HG02798 (cell line): ENCODE data around the gene ARHGEF28.

Source experiments
- ATAC-seq: cut with Tn5 transposase; IDR thresholded peaks from one replicate; pipeline ENCODE4 v1.9.1; 2021; ENCODE audit warnings: mild to moderate bottlenecking; ENCODE audit not compliant: unreplicated experiment, poor library complexity

Gene ARHGEF28

DNA sequence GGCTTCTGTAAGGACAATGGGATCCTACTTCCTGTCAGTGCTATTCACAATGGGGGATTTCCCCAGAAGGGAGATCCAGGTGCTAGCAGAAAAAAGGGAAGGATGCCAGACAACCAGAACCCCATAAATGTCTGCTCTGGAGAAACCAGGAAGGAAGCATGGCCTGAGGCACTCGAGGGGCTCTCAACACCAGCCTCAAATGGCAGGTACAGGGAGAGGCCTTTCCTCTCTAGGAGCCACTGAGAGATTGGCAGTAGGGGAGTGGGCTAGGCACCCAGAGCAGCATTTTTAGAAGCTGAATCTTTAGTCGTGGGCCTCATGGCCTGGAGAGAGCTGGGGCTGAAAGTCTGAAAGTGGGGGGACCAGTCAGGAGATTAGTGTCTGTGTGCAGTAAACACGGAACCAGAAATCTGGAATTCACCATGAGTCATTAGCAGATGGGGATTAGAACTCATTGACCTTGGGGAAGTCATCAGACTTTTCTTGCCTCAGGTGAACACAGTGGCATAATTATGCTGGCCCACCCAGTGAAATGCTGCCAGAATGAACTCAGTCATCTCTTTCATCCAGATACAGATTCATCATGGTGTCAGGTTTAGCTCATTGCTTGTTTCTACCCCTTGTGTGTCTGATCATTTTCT, 28.3 kb downstream of the ARHGEF28 start:
- ATAC-seq: peak; percentile 66

DNA sequence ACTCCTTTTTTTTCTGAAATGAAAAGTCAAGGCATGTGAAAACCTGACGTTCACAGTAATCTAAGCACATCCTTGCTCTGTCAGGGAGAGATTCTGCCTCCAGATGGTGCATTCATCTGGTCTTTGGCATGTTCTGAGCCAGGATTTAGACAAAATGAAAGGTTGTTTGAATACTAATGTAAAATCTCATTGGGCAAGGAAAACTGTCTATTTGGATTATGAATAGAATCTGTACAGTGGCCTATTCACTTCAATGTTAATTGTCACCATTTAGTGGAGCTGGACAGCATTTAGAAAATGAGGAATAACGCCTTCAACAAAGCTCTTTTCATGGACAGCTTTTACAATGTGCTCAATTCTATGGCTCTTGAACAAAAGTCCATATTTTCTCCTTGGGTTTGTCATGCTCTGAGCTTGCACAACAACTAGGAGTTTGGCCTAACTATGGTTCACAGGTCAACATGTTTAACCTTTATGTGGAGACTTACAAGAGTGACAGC, 28.9 kb downstream of the ARHGEF28 start:
- no peak for ATAC-seq

DNA sequence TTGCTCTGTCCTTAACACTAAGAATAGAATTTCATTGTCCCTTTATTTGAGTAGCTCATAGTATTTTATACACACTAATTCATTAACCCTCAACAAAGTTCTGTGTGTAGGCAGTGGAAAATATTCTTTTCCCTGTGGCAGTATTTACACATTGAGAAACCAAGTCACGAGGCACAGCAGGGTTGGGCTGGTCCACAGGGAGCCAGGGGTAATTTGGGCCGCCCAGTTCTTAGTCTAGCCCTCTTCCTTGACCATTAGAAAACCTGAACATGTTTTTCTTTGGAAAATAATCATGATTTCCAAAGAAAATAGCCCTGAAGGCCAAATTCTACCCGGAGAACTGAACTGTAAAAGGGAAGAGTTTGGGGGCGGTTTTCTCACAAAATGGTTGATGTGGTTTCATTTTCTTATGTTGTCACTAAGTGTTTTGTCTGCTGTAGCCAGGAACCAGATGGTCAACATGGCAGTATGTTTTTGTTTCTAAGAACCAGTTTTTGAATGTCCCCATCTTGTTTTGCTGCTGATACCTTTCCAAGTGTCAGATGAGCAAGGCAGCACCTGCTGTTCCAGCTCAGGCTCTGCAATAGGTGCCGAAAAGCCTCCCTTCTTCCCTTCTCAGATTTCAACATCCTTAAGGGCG, 29.6 kb downstream of the ARHGEF28 start:
- no peak for ATAC-seq

DNA sequence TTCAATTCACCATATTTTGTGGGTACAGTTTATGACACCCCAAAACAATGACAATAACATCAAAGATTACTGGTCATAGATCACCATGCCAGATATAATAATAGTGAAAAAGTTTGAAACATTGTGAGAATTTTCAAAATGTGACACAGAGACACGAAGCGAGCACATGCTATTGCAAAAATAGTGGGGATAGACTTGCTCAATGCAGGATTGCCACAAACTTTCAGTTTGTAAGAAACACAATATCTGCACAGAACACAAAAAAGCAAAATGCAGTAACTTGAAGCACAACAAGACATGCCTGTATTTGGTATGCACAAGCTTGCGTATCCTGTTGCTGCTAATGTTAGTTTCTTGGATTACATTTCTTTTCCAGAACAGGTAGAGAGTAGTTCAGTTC, 35.8 kb downstream of the ARHGEF28 start:
- no peak for ATAC-seq

DNA sequence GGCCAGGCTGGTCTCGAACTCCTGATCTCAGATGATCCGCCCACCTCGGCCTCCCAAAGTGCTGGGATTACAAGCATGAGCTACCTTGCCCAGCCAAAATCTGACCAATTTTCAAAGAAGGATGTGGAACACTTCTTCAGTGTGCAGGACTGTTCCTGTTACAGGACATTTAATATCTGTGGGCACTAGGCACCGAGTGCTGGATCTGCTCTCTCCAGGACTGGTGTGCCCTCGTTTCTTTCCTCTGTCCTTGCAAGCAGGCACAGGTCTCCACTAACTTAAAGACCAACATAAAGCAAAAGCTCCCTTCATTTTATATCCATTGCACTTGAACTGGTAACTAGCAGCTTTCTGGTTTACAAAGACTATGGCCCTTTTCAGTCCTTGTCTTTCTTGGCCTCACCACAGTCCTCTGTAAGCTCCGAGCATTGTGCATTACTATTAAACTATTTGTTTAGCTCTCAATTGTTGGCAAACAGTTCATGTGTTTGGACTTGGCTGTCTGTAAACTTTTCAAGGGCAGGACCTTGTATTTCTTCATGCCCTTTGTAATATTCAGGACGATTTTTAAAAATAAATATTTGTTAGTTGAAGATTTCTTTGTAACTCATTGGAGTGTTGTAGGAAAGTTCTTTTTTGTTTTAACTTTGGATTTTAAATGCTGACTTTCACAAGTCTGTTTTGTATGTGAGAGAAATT, 37.3 kb downstream of the ARHGEF28 start:
- no peak for ATAC-seq

DNA sequence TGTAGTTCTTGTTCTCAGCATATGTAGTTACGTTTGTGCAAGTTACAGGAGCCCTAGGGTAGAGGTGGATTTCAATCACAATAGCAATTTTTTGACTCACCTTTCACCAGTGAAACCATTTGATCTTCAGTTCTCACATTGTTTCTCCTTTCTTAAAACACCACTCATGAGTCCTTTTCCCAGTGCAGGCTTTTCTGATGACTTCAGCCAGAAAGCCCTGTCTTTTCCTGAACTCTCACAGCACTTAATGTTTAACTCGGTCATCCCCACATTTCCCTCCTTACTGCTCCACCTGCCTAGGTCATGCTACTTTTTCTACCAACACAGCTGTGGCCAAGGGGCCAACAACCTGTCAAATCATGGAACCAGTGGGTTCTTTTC, 37.9 kb downstream of the ARHGEF28 start:
- peak; percentile 47 for ATAC-seq

DNA sequence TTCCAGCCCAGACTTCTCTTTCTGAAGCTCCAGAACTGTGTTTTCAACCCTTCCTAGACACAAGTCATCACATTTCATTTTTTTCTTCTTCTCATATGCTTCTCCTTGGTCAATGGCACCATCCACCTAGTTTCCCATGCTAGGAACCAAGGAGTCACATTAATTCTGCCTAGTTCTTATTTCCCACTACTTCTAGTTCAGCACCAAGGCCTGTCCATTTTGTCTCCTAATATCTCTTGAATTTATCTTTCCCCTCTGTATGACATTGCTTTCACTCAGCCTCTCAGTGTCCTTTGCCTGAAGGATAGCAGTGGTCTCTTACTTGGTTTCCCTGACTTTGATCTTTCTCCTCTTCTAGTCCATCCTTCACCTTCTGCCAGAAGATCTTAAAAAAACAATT, 38.8 kb downstream of the ARHGEF28 start:
- ATAC-seq: no peak

DNA sequence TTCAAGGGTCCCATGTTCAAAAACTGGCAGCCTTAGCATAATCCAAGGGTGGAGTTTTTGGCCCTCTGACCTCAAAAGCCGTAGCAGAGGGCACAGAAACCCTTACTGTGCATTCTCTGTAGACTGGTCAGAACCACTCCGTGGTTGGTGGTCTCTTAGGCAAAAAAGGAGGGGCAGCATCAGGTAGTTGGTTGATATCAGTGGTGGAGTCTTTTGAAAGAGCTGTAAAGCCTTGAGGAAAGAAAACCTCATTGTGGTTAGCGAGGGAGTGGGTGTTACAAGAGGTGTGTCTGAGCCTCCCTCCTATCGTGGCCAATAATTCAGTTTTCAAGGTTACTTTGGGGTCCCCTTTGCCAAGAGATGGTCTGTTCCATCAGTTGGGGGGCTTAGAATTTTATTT, 40.9 kb downstream of the ARHGEF28 start:
- no peak for ATAC-seq

DNA sequence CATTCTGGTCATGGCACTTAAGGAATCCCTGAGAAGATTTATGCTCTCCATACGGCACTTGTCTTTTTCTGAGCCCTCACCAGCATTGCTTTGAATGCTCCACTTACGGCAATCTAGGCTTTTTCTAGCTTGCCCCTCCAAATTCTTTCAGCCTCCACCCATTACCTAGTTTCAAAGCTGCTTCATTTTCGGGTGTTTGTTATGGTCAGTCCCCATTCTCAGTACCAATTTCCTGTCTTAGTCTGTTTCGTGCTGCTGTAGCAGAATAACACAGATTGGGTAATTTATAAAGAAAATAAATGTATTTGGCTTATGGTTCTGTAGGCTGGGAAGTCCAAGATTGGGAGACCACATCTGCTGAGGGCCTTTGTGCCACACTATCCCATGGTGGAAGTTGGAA, 42.0 kb downstream of the ARHGEF28 start:
- peak; percentile 66 for ATAC-seq

DNA sequence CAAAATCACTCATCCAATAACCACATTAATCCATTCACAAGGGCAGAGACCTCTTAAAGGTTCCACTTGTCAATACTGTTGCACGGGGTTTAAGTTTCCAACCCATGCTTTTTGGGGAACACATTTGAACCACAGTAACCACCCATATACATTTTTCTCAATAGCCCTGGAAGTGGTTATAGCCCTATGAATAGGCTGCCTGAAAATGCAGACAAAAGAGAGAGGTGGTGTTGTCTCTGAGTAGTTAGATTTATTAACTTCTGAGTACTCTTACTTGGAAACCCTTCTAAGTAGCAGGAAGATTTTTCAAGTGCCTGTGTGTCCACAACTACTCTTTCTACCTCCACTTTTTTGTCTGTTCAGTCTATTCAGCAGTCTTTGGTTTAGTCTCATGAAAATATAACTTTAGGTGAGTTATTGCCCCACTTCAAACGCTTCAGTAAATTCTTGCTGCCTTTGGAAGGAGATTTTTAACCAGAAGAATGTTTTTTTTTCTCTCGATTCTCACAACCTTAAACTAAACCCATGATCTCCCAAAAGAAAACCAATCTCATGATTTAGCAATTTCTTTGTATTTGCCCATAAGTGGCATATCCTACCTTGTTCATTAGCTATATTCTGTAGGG, 42.6 kb downstream of the ARHGEF28 start:
- ATAC-seq: peak; percentile 18

DNA sequence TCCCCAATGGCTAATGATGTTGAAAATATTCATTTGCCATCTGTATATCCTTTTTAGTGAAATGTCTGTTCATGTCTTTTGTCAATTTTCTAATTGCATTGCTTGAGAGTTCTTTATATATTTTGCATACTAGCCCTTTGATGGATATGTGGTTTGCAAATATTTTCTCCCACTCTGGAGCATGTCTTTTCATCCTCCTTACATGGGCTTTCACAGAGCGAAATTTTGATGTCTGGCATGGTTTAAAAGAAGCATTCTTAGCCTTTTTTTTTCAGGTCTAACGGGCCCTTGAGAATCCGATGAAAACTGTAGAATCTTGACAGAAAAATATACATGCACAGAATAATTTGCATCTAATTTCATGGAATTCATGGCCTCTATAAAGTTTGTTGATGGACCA, 44.7 kb downstream of the ARHGEF28 start:
- no peak for ATAC-seq

DNA sequence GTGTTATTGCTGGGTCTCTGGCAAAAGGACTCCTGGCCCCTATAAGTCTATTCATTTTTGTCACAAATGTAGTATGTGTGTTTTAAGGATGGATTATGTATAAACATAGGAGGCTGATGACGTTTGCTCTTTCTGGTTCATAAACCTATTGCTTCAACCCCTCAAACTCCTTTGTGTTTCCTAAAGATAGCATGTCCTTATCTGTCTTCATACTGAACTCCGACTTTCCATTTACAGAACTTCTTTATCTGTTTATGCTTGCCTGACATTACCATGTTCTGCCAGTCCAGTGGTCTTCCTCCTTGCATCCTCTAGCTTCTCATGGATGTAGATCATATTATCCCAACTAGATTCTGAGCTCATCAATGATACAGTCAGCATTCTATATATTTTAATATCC, 46.1 kb downstream of the ARHGEF28 start:
- ATAC-seq: no peak

DNA sequence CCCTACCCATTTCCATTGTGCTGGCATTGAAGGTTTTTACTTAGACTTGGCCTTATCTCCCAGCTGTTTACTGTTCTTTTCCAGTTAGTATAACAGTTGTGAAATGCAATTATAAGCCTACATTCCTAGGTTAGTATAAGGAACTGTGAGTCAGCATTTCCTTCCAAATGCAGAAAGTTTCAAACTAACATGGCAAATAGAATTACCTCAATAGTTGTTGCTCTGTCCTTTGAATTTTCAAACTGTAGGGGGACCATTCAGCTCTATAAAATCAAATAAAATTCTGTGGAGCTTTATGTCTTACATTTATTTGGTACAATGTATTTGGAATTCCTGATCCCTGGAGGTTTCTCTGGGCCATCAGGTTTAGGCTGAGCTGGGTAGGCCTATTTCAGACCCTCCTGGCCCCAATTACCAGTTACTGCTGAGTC, 47.2 kb downstream of the ARHGEF28 start:
- ATAC-seq: no peak

DNA sequence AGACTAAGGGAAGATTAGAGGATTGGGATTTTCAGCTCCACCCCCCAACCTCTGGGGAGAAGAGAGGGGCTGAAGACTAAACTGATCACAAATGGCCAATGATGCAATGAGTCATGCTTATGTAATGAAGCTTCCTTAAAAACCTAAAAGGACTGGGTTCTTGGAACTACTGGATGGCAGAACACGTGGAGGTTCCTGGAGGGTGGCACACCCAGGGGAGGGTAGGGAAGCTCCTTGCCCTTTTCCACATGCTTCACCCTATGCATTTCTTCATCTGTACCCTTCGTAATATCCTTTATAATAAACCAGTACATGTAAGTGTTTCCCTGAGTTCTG, 48.6 kb downstream of the ARHGEF28 start:
- ATAC-seq: no peak

DNA sequence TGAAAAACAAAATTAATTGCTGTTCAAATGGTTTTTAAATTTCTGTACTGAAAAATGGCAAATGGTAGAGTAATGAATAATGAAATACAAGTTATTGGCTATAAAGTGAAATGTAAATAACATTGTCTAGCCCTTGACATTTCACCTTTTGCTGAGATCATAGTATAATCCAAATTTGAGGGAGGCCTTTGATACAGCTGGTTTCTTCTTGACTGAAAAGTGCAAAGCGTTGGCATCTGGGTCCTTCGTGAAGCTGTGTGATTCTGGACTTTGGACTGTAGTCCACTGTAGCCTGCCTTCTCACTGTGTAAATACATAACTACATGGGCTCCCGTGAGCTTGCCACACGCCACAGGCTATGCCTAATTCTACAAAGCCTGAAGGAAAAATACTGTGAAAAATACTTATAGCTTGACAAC, 52.3 kb downstream of the ARHGEF28 start:
- no peak for ATAC-seq

DNA sequence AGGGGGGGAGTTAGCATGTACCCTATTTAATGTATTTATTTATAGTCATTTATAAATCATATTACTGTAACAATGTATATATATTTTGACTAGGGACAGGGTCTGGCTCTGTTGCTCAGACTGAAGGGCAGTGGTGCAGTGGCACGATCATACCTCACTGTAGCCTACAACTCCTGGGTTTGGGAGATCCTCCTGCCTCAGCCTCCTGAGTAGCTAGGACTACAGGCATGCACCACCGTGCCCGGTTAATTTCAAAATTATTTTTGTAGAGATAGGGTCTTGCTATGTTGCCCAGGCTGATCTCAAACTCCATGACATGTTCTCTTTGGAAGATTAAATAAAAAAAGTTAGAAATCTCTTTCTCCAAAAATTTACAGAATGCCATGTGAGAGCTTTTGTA, 52.8 kb downstream of the ARHGEF28 start:
- no peak for ATAC-seq

DNA sequence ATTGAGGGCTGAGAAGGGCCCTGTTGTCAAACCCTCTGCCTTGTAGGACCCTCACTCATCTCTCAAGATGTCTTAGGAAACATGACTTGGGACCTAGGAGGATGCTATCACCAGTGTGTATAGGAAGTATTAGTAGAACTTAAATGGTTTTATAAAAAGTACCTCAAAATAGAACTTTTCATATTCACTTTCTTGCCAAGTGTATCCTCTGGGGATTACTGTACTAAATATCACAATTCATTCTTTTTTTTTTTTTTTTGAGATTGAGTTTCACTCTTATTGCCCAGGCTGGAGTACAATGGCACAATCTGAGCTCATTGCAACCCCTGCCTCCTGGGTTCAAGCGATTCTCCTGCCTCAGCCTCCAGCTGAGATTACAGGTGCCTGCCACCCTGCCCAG, 56.2 kb downstream of the ARHGEF28 start:
- no peak for ATAC-seq

DNA sequence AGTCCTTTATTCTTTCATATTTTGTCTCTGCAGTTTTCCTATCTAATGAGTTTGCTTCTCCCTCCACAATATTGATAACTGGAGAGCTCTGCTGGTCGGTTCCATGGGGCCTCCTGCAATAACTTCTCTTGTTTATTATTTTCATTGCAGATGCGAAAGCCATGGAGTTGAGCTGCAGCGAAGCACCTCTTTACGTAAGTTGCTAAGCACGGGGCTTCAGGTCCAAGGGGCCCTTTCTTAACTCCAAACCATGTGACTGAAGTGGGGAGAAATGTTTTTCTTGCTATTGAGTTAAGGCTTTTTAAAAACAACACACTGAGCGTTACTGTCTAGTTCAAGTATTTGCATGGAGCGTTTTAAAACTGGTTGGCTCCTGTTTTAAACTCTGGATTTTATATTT, 58.7 kb downstream of the ARHGEF28 start:
- no peak for ATAC-seq

DNA sequence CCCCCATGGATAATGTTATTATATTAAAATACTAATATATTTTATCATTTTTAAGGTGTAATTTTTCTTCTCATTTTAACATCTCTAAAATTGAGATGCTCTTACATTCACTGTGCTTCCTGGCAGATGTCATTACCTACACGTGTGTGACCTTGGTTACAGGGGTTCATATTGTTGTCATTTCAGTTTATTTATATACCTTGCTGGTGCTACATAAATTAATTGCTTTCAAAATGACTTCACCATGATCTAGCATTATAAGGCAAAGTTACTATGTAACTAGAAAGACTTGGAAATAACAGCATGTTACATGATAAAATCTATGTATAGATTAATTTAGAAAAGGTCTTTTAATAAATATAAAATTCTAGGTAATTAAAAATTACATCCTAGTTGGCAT, 60.9 kb downstream of the ARHGEF28 start:
- ATAC-seq: no peak

DNA sequence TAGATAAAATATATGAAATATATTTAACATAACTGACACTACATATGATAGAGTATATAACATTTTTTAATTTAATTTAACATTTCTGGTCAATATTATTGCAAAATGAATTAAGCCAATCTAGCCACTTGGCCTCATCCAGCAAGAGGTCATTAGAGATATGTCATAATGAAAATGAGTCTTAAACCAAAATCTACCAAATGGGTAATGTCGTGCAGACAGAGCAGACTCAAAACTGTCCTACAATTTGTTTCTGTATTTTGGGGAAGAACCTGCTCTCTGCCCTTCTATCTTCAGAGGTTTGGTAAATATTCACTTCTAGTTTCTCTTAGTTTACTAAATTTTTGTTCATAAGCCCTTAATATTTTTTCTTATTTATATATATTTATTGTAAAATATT, 61.4 kb downstream of the ARHGEF28 start:
- peak; percentile 69 for ATAC-seq

DNA sequence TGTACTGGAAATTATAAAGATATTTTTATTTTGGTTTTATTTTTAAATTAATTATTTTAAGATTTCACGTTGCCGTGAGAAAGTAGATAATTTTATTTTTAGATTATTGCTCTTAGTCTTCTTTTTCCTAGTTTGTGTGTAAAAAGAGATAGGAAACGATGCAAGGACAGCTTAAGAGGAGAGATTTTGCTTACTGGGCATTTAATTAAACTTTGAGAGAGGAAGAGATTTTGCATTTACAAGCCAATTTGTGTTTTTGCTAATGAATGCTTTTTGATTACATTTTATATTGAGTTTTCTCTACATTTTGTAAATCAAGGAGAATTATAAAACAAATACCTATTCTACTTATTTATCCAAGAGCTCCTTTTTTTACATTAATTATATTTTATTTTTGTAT, 64.0 kb downstream of the ARHGEF28 start:
- ATAC-seq: no peak
